ENCODE data around the gene FXYD7. TPM values are rescaled to one million over a fixed set of nuclear protein-coding genes. Genes with fewer than 3 reads are reported as not detected.

Gene FXYD7
- total and polyA plus RNA-seq, 2 of the 13 experiments (the other 11 are each of a cell fraction or from before 2014, with no cell fraction given), result 0.55 TPM; not detected in 1

GRCh38 chr19:35164418-35164817 lies 21.4 kb downstream of the FXYD7 start:
- Histone ChIP-seq H2AFZ (ENCODE audit: low read length) (no peak overlapping the region), H3K4me3 (replicated peaks in 1 of 3; ENCODE audit: insufficient read depth in 1 of 3, low read depth in 2 of 3, low read length in 3 of 3) (no peak overlapping the region), H3K9me3 (ENCODE audit: low read length) (peaks cover 20% of the 10 kb centered on the region; the same call in 1 of the 2 replicates), H3K36me3 (replicated peaks in 1 of 2; ENCODE audit: control insufficient read depth in 1 of 2, insufficient read depth in 2 of 2, low read length in 2 of 2) (no peaks in the 10 kb centered on the region), H3K4me2 (ENCODE audit: low read depth, low read length) (no peak overlapping the region), H3K27me3 (ENCODE audit: control insufficient read depth in 1 of 2, insufficient read depth in 2 of 2, low read length in 2 of 2) (peaks cover 0 to 1% of the 10 kb centered on the region in 2 experiments; a peak in 2 of 5 replicates), H3K79me2 (ENCODE audit: insufficient read depth, low read length) (no peaks in the 10 kb centered on the region), H3K9ac (ENCODE audit: insufficient read depth, low read depth, low read length) (no peak overlapping the region), H4K20me1 (ENCODE audit: insufficient read depth, low read length) (no peaks in the 10 kb centered on the region), H3K27ac (ENCODE audit: extremely low read length, insufficient read depth, low read length) (no peak overlapping the region), H3K4me1 (ENCODE audit: insufficient read depth, low read length) (peaks cover 6% of the 10 kb centered on the region; the same call in 1 of the 2 replicates)
- intact Hi-C loops (cut with micrococcal nuclease; ENCODE audit: unreplicated experiment), result no loop called here
- DNase-seq (ENCODE audit: low spot score) (no peak), FAIRE-seq (no peak), ATAC-seq (no peak)
- ChIA-PET POLR2A (no interaction called here), CTCF (ENCODE audit: low intra/inter-chr PET ratio, low total read pairs) (no interaction called here)
- in situ Hi-C loops (cut with HindIII; ENCODE audit: extremely low pct_ligation_motif_present, low pct_unique_long_range_greater_than_20kb), result no loop called here
- no TSS peak for BruUV-seq (replicated peaks)
- TF ChIP-seq ZNF331 (CRISPR knock-in tag; IDR thresholded peaks at IDR 0.05), result peak; percentile 96
- TF ChIP-seq, protein P1, sequence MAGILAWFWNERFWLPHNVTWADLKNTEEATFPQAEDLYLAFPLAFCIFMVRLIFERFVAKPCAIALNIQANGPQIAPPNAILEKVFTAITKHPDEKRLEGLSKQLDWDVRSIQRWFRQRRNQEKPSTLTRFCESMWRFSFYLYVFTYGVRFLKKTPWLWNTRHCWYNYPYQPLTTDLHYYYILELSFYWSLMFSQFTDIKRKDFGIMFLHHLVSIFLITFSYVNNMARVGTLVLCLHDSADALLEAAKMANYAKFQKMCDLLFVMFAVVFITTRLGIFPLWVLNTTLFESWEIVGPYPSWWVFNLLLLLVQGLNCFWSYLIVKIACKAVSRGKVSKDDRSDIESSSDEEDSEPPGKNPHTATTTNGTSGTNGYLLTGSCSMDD (CRISPR knock-in tag; IDR thresholded peaks at IDR 0.05), result no peak
- 67% methylated on average over 2 of the region's 2 CpGs for WGBS (ENCODE audit: low lambda C conversion rate)

- intact Hi-C loops (cut with micrococcal nuclease; ENCODE audit: unreplicated experiment) (no loop called here), in situ Hi-C loops (cut with HindIII; ENCODE audit: extremely low pct_ligation_motif_present, low pct_unique_long_range_greater_than_20kb) (no loop called here)
- Histone ChIP-seq H2AFZ (ENCODE audit: low read length) (no peak overlapping the region), H3K36me3 (replicated peaks in 1 of 2; ENCODE audit: control insufficient read depth in 1 of 2, insufficient read depth in 2 of 2, low read length in 2 of 2) (no peaks in the 10 kb centered on the region), H3K9me3 (ENCODE audit: low read length) (peaks cover 20% of the 10 kb centered on the region; the same call in 1 of the 2 replicates), H3K9ac (ENCODE audit: insufficient read depth, low read depth, low read length) (no peak overlapping the region), H3K27me3 (ENCODE audit: control insufficient read depth in 1 of 2, insufficient read depth in 2 of 2, low read length in 2 of 2) (no peaks in the 10 kb centered on the region; a peak in 1 of 5 replicates), H4K20me1 (ENCODE audit: insufficient read depth, low read length) (no peaks in the 10 kb centered on the region), H3K4me2 (ENCODE audit: low read depth, low read length) (no peak overlapping the region), H3K4me3 (replicated peaks in 1 of 3; ENCODE audit: insufficient read depth in 1 of 3, low read depth in 2 of 3, low read length in 3 of 3) (no peak overlapping the region), H3K79me2 (ENCODE audit: insufficient read depth, low read length) (no peaks in the 10 kb centered on the region), H3K27ac (ENCODE audit: extremely low read length, insufficient read depth, low read length) (no peak overlapping the region), H3K4me1 (ENCODE audit: insufficient read depth, low read length) (no peaks in the 10 kb centered on the region)
- FAIRE-seq (no peak), ATAC-seq (no peak), DNase-seq (ENCODE audit: low spot score) (no peak)
- no TSS peak for BruUV-seq (replicated peaks)
- CTCF ChIA-PET (ENCODE audit: low intra/inter-chr PET ratio, low total read pairs), result no interaction called here
- WGBS (ENCODE audit: low lambda C conversion rate), result 21% methylated on average over 5 of the region's 5 CpGs
- POLR2A ChIA-PET, result no interaction called here
- TF ChIP-seq ZNF724P (CRISPR knock-in tag; IDR thresholded peaks at IDR 0.05; ENCODE audit: borderline replicate concordance) (no peak), ZFX (CRISPR knock-in tag; IDR thresholded peaks at IDR 0.05; ENCODE audit: low read depth) (no peak), RFX5 (IDR thresholded peaks at IDR 0.05; ENCODE audit: low read depth, low read length) (no peak), AGO2 (optimal IDR thresholded peaks at IDR 0.05; ENCODE audit: low read depth, low read length) (no peak), ZNF660 (CRISPR knock-in tag; IDR thresholded peaks at IDR 0.05; ENCODE audit: borderline replicate concordance, low read depth) (no peak), MIER3 (CRISPR knock-in tag; IDR thresholded peaks at IDR 0.05; ENCODE audit: borderline replicate concordance) (no peak), CHD2 (IDR thresholded peaks at IDR 0.05; ENCODE audit: low read depth, low read length) (no peak), IRF2 (CRISPR knock-in tag; IDR thresholded peaks at IDR 0.05) (no peak), FOXJ3 (CRISPR knock-in tag; IDR thresholded peaks at IDR 0.05; ENCODE audit: borderline replicate concordance) (no peak), CBX2 (IDR thresholded peaks at IDR 0.05; ENCODE audit: low read depth, low read length) (no peak), CBX2 (CRISPR knock-in tag; IDR thresholded peaks at IDR 0.05; ENCODE audit: low read depth) (no peak), ZNF616 (CRISPR knock-in tag; IDR thresholded peaks at IDR 0.05; ENCODE audit: low read depth) (no peak), FOXC1 (CRISPR knock-in tag; IDR thresholded peaks at IDR 0.05; ENCODE audit: borderline replicate concordance) (no peak), ZNF160 (CRISPR knock-in tag; IDR thresholded peaks at IDR 0.05) (no peak)
- TF ChIP-seq, protein P2, sequence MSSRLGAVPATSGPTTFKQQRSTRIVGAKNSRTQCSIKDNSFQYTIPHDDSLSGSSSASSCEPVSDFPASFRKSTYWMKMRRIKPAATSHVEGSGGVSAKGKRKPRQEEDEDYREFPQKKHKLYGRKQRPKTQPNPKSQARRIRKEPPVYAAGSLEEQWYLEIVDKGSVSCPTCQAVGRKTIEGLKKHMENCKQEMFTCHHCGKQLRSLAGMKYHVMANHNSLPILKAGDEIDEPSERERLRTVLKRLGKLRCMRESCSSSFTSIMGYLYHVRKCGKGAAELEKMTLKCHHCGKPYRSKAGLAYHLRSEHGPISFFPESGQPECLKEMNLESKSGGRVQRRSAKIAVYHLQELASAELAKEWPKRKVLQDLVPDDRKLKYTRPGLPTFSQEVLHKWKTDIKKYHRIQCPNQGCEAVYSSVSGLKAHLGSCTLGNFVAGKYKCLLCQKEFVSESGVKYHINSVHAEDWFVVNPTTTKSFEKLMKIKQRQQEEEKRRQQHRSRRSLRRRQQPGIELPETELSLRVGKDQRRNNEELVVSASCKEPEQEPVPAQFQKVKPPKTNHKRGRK (CRISPR knock-in tag; IDR thresholded peaks at IDR 0.05), result no peak
These were observed 22.4 kb downstream of the FXYD7 start for GRCh38 chr19:35165200-35166058.

Data from HepG2 (cell line).